Measurements from ENCODE around the gene ARFGAP2. TPM values are rescaled to one million over a fixed set of nuclear protein-coding genes. Genes with fewer than 3 reads are reported as not detected.

ARFGAP2 gene
- total RNA-seq, 1 experiment from 2014 or later: 73.5 TPM

DNA sequence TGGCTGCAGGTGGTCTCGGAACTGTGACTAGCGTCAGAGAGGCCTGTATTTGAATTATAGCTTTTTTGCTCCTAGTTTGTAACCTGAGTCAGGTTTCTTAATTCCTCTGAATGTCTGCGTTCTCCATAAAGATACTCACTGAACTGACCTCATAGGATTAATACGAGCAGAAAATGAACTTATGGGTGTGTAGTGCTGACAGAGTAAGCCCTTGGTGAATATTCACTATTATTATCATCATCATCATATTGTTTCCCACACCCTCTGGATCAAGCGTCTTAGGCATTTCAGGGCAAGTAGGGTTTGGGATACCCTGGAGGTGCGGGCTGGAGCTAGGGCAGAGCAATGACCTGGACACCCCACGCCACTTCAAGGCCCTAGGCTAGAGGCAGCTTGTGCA is 29.0 kb downstream of the ARFGAP2 start:
- ATAC-seq: no peak
- no peak for DNase-seq (ENCODE audit: low read depth, low spot score)
- Histone ChIP-seq H3K36me3 (ENCODE audit: control insufficient read depth in 1 of 2, insufficient read depth in 2 of 2, low read length in 2 of 2) (no peaks in the 10 kb centered on the region; a peak in 1 of 4 replicates), H3K27me3 (ENCODE audit: insufficient read depth, low read length) (no peaks in the 10 kb centered on the region), H3K9me2 (ENCODE audit: insufficient read depth) (no peaks in the 10 kb centered on the region), H2AFZ (ENCODE audit: low read depth, low read length, poor library complexity, severe bottlenecking) (no peak overlapping the region), H3K9ac (ENCODE audit: low read length) (no peak overlapping the region), H3K9me3 (ENCODE audit: control insufficient read depth in 1 of 2, insufficient read depth in 1 of 2, low read depth in 1 of 2, low read length in 2 of 2) (no peaks in the 10 kb centered on the region), H3K4me3 (replicated peaks in 1 of 2; ENCODE audit: low read depth in 1 of 2, low read length in 2 of 2) (no peak overlapping the region), H4K20me1 (ENCODE audit: insufficient read depth) (no peaks in the 10 kb centered on the region), H3K4me1 (ENCODE audit: control insufficient read depth in 1 of 2, insufficient read depth in 2 of 2, low read length in 2 of 2) (no peaks in the 10 kb centered on the region), H3K4me2 (ENCODE audit: low read length) (no peak overlapping the region), H3K79me2 (ENCODE audit: insufficient read depth, low read length) (no peaks in the 10 kb centered on the region), H3K27ac (ENCODE audit: low read depth, low read length) (no peak overlapping the region)
- ChIA-PET RAD21 (ENCODE audit: low non-redundant PET in 1 of 2, low total read pairs in 2 of 2, uncharacterized antibody in 2 of 2, unreplicated experiment in 2 of 2) (no interaction called here), CTCF (no interaction called here), POLR2A (no interaction called here)
- TF ChIP-seq CEBPB (IDR thresholded peaks at IDR 0.05; ENCODE audit: low read depth): no peak
- TF ChIP-seq SIN3A (IDR thresholded peaks at IDR 0.05; ENCODE audit: low read depth): no peak
- no peak for TF ChIP-seq TCF7L2 (IDR thresholded peaks at IDR 0.05; ENCODE audit: borderline replicate concordance, extremely low read depth, insufficient read depth, insufficient read length)
- TF ChIP-seq SP1 (IDR thresholded peaks at IDR 0.05; ENCODE audit: low read depth): no peak
- intact Hi-C loops (cut with micrococcal nuclease): no loop called here
- no TSS peak for BruUV-seq (replicated peaks)

GRCh38 chr11:47147250-47147649 is 29.4 kb downstream of the ARFGAP2 start:
- no peaks in the 10 kb centered on the region for H3K27me3 ChIP-seq (ENCODE audit: insufficient read depth, low read length)
- no peaks in the 10 kb centered on the region; a peak in 1 of 4 replicates for H3K36me3 ChIP-seq (ENCODE audit: control insufficient read depth in 1 of 2, insufficient read depth in 2 of 2, low read length in 2 of 2)
- DNase-seq (ENCODE audit: low read depth, low spot score): no peak
- no peaks in the 10 kb centered on the region for H3K79me2 ChIP-seq (ENCODE audit: insufficient read depth, low read length)
- BruUV-seq (replicated peaks): no TSS peak
- H3K4me1 ChIP-seq (ENCODE audit: control insufficient read depth in 1 of 2, insufficient read depth in 2 of 2, low read length in 2 of 2): no peaks in the 10 kb centered on the region
- H3K9me3 ChIP-seq (ENCODE audit: control insufficient read depth in 1 of 2, insufficient read depth in 1 of 2, low read depth in 1 of 2, low read length in 2 of 2): no peaks in the 10 kb centered on the region
- H4K20me1 ChIP-seq (ENCODE audit: insufficient read depth): no peaks in the 10 kb centered on the region
- no peak overlapping the region for H3K9ac ChIP-seq (ENCODE audit: low read length)
- no peaks in the 10 kb centered on the region for H3K9me2 ChIP-seq (ENCODE audit: insufficient read depth)
- ATAC-seq: no peak
- H2AFZ ChIP-seq (ENCODE audit: low read depth, low read length, poor library complexity, severe bottlenecking): no peak overlapping the region
- TF ChIP-seq CEBPB (IDR thresholded peaks at IDR 0.05; ENCODE audit: low read depth): no peak
- TF ChIP-seq EZH2 (IDR thresholded peaks at IDR 0.05): no peak
- TF ChIP-seq RAD21 (IDR thresholded peaks at IDR 0.05; ENCODE audit: low read depth): no peak
- no peak for TF ChIP-seq MAX (IDR thresholded peaks at IDR 0.05)
- no peak for TF ChIP-seq CBX3 (IDR thresholded peaks at IDR 0.05; ENCODE audit: low read depth)
- TF ChIP-seq TCF7L2 (IDR thresholded peaks at IDR 0.05; ENCODE audit: borderline replicate concordance, extremely low read depth, insufficient read depth, insufficient read length): no peak
- no peak for TF ChIP-seq EZH2phosphoT487 (IDR thresholded peaks at IDR 0.05; ENCODE audit: borderline replicate concordance)
- no peak overlapping the region for H3K4me3 ChIP-seq (replicated peaks in 1 of 2; ENCODE audit: low read depth in 1 of 2, low read length in 2 of 2)
- RAD21 ChIA-PET (ENCODE audit: low non-redundant PET in 1 of 2, low total read pairs in 2 of 2, uncharacterized antibody in 2 of 2, unreplicated experiment in 2 of 2): no interaction called here
- H3K4me2 ChIP-seq (ENCODE audit: low read length): no peak overlapping the region
- CTCF ChIA-PET: no interaction called here
- POLR2A ChIA-PET: no interaction called here
- no peak overlapping the region for H3K27ac ChIP-seq (ENCODE audit: low read depth, low read length)
- intact Hi-C loops (cut with micrococcal nuclease): no loop called here
